ENCODE measurements around the gene NTM.

The NTM gene

DNA sequence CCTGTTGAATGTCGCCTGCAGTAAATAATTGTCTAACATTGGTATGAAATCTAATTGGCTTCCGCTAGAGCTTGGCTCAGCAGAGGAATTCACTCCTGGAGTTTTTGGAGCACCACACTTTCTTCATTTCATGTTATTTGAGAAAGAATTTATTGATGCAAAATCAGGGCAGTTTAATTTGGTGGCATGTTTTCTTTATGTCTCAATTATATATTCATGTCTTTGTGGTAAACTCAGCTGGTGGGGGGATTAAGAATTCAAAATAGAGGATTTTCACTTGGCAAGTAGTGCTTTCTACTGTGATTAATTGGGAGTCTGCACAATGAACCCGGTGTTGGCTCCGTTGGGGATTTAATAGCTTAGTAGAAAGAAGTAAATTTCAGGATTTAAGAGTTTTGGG, 784.4 kb downstream of the NTM start:
- in situ Hi-C loops (cut with MboI; ENCODE audit: low sequenced_read_pairs), result no loop called here

DNA sequence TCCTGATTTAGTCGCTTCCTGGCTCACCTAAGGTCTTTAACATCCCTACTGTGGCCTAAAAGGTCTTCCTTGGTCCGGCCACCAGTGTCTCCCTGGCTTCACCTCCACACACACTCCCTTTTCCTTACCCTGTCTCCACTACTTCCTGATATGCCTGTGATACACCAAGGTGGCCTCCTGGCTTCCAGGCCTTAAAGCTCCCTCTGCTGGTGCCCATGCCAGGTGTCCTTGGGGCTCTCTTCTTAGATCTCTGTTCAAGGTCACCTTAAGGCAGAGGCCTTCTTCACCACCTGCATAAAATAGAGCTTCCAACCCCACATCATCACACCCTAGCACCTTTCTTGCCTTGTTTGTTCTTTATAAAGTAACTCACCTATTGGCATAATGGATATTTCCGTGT, 787.7 kb downstream of the NTM start:
- in situ Hi-C loops (cut with MboI; ENCODE audit: low sequenced_read_pairs), result no loop called here

DNA sequence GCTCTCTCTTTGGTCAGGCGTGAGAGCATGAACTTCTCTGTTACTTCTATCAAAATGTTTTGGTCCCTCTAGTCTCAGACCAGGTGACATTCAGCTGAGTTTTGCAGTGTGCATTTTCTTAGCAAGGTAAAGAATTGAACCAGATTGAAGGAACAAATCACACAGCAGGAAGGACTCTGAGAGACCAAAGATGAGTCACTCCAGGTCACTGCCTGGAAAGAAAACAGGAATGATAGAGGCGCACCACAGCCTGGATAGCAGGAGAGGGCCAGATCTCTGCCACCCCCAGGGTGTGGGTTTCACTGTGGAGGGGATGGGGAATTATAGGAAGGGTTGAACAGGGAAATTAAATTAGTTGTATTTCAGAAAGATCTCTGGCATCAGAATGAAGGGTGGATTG, 788.3 kb downstream of the NTM start:
- in situ Hi-C loops (cut with MboI; ENCODE audit: low sequenced_read_pairs), result no loop called here

DNA sequence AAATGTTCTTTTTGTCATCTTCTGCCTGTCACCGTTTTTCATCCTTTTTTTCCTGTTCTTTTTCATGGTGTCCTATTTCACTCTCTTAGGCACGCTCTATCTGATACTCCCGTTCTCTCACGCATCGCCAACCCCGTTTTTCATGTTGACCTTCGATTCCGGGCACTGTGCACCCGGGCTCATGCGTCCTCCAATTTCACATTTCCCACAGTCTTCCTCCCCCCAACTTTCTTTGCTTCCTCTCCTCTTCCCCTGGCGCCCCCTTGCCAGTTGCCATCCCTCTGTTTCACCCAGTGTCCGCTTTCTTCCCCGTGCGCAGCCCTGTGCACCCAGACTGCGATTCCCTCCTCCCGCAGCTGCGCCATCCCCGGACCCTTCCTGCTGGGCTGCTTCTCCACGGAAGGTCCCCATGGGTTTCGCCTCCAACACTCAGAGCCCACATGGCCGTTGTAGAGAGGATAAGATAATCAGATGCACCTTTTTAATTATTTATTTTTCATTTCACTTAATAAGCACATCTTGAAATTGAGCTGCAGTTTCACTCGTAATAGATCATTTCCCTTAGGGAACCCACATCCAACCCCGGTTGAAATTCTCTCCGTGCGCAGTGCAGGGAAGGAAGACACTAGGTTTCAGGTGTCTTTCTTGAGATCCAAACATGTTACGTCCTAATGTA, 791.1 kb downstream of the NTM start:
- in situ Hi-C loops (cut with MboI; ENCODE audit: low sequenced_read_pairs), result no loop called here

DNA sequence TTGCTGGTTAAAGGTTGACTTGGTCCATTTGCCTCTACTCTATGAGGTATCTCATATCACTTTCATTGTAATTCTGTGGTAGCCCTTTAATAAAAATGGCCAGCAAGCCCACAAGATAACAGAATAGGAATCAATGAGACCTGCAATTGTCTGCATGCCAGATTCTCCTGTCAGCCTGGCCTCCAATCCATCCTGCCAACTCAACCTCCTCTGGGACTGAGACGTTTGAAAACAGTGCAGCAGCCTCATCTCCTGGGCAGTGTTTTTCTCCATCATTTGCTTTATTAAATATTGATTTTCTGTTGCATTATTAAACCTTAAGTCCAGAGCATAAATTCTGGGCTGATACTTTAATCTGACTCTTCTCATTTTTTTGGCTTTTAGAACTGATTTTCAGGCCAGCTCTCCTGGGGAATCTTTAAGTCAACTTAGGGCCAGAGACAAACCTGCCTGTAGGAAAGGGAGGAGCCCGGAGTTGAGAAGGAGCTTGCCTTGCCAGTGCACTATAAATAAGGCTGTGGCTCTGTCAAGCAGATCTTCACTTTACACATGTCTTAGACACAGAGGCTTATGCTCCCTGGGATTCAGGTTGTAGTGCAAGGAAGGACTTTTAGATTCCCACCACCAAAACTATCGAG, 798.0 kb downstream of the NTM start:
- in situ Hi-C loops (cut with MboI; ENCODE audit: low sequenced_read_pairs), result no loop called here

DNA sequence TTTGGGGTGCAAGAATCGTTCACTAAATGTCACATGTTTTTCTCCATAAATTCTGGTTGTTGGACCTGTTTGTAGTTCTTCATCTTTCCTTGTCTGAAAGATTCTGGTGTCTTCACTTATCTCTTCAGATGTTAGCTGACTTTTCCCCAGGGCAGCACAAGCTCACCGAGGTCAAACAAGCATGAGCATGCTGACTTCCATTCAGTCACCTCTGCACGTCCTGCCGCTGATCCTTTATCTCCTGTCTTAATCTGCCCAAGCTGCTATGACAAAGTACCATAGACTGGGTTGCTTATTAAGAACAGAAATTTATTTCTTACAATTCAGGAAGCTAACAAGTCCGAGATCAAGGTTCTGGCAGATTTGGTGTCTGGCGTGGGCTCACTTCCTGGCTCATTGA, 800.6 kb downstream of the NTM start:
- in situ Hi-C loops (cut with MboI; ENCODE audit: low sequenced_read_pairs), result no loop called here

DNA sequence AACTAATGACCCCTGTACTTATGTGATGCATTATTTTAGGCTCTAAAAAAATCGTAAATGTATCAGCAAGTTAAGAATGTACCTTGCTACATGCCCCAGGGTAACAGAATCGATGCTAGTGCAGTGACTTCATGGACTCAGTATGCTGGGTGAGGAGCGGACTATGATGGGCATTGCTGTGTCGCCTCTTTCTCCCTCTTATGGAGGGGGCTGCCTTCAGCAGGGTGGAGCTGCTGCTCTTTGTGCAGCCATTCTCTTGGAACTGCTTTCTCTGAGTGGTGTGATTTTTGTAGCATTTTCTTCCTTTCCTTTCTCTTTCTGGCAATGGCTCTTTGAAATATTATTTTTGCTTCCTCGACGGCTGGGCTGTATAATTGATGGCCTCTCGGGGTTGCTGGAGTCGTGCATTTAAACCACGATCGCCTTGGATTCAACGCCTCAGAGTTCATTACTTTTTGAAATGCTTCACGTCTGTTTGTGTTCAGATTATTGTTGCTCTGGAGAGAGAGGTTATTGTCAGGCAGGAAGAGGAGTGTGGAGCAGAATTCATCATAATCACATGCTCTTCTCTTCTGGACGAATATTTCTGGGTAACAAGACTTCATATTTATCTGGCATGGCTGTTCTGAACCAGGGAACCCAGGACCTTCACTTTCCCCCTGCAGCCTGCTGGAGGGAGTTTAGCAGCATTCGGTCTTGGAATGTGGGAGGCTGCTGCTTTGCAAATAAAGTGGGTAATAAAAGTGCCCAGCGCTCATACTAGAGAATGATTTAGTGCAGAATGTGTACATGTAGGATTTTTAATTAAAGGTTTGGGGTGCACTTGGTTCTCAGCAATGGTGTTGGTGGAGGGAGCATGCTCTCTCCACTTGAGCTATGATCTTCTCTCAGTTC, 804.2 kb downstream of the NTM start:
- in situ Hi-C loops (cut with MboI; ENCODE audit: low sequenced_read_pairs), result no loop called here

DNA sequence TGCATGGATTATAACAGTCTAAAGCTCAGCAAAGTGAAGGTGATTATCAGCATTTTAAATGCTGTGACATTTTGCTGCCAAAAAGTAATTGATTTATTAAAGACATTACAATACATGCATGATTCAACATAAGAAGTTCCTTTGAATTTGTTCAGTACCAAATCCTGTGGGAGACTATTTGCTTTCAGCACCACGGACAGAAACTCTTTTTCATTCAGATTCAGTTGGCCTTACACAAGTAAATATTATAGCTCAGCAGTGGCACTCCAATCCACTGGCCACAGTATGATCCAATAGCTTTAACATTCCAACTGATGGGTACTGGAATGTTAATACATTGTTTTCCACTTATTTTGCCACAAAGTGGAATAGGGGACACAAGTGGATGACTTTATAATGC, 806.7 kb downstream of the NTM start:
- in situ Hi-C loops (cut with MboI; ENCODE audit: low sequenced_read_pairs), result no loop called here

DNA sequence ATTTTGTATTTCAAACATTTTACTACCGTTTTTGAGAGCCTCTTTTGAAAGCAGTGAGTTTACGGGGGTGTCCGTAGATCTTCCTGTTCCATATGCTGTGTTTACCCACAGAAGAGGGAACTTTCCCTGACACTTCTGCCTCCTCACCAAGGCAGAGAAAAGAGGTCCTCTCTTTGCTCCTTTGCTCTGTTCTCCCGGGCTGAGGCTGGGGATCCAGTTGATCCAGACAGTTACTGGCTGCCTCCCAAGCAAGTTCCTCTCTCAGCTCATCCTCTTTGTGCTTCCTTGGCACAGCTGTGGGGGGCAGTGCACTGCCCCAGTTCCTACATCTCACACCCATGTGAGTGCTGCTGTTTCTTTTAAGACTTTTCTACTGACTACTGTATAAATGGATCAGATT, 813.7 kb downstream of the NTM start:
- in situ Hi-C loops (cut with MboI; ENCODE audit: low sequenced_read_pairs), result no loop called here

DNA sequence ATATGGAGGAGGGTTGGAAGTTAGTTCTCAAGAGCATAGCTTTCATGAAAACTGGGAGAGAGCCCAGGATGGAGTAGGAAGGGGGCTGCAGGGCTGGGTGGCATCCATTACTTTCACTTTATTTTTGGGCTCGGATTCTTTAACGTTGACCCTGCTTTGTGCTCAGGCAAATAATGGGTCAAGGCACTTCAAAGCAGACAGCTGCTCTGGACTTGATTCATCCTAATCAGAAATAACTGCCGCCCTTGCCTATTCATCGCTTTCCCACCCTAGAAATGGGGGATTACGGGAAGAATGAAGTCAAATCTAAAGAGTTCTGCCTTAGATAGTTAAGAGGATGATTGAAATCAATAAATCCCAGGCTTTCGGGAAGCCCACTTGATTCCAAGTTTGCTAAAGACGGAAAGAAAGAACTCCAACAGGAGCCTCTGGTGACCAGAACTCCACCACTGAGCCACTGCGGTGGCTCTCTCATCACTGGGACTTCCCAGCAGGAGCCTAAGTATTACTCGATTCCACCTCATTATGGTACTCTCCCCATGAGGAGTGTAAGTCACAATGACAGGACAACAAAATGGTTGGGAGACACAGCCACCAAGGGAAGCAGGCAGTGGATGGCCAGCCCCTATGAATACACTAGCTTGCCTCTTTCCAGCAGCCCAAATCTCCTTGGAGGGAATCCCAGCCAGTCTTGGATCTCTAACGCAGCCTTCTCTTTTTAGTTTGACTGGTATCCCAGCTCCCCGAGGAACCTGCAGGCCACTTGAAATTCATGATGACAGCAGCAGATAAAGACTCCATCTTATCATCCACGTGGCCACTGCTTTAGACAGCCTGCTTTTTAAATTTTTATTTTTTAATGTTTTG, 815.5 kb downstream of the NTM start:
- in situ Hi-C loops (cut with MboI; ENCODE audit: low sequenced_read_pairs), result no loop called here

DNA sequence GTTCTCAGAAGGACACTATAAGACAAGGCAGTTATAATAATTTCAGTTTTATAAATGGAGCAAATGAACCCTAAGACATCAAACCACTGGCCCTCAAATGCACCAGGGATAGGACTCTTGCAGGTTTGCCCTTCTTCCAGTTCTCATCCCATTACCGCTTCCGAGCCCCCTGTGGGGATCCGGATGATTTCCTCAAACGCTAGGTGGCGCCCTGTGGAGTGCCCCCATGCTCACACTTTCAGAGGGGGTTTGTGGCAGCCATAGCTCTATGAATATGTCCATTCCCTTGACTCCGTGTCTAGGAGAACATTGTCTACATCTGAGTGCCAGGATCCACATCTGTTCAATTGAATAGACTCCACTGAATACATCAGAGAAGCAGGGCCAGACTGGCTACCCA, 816.3 kb downstream of the NTM start:
- in situ Hi-C loops (cut with MboI; ENCODE audit: low sequenced_read_pairs), result no loop called here

DNA sequence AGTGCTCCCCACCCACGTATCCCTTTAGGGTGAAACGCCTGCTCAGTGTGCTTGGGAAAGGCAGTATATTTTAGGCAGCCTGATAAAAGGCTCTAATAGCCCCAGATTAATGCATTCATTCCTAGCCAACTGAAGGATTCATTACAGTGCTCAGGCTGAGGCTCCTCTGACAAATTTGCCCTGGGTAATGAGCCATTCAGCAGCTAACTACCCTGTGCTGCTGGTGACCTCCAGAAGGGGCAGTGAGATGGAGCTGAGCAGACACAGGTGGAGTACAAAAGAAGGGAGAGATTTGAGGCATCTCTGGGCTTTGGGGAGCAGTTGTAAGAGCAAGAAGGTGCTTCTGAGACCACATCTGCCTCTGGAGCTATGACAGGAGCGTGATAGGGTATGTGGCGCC, 817.0 kb downstream of the NTM start:
- in situ Hi-C loops (cut with MboI; ENCODE audit: low sequenced_read_pairs), result no loop called here

DNA sequence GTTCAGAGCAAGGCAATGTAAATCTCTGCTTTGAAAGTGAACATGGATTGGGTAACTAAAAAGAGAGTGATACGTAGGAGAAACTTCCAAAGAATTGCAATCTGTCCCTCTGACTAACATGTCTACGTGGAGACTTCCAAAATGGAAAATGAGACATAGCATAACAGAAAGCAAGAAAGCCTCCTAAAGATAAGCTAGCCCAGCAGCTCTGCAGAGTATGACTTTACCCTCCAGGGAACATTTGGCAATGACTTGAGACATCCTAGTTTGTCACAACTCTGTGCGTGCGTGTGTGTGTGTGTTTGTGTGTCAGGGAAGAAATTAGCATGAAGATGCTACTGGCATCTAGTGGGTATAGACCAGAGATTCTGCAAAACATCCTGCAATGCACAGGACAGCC, 817.4 kb downstream of the NTM start:
- in situ Hi-C loops (cut with MboI; ENCODE audit: low sequenced_read_pairs), result no loop called here

DNA sequence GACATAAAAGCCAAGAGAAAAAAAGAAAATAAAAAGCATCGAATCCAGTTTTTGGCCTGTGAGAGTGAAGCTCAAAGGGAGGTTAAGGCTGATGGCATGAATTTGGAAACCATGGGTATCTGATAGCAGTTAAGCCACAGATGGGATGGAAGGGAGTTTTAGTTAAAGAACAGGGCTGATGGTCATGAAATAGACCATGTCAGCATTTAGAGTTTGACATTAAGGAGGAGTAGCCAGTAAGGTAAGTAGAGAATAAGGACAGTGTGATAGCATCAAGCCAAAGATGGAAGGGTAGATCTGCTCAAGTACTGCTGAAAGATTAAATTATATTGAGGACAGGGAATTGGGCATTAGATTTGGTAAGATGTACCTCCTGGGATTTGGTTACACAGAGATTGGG, 826.5 kb downstream of the NTM start:
- in situ Hi-C loops (cut with MboI; ENCODE audit: low sequenced_read_pairs), result no loop called here

DNA sequence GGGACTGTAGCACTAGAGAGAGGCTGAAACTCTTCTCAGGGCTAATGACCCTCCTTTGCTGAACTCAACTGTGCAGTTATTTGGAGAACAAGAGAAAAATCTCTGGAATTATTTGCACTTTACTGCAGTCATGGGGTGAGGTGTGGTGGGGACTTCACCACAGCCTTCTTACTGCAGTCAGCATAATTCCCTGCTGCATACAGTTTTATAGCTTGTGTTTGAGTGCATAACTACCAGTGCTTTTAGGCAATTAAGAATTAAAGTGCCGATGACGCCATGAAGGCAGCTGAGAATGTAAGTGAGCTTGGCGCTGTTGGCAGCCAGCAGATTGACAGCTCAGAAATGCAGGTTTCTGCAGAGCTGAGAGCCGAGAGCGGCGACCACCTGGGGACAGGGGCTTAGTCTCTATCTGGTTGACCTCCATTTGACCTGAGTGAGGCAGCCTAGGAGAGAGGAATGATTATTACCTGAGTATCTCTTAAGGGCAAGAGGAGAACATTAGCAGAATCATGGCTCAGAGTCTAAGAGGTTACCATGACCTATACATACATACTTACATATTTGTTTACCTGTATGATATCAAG, 830.0 kb downstream of the NTM start:
- in situ Hi-C loops (cut with MboI; ENCODE audit: low sequenced_read_pairs), result no loop called here

DNA sequence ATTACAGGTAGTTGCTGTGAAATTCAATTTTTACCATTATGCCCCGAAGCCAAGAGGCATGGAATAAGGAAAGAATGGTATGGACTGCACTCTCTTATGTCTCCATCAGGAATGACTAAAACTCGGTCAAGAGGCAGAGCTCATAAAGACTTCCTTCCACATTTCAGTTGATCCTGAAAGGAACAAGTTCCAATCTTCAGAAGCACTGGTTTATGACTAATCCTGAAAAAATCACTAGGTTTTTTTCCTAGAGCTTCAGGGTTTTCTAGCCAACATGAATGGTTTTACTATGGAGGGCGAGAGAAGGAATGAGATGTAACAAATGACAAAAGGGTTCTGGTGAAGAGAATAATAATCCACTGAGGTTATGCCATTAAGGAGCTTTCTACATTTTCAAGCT, 832.2 kb downstream of the NTM start:
- in situ Hi-C loops (cut with MboI; ENCODE audit: low sequenced_read_pairs), result no loop called here

DNA sequence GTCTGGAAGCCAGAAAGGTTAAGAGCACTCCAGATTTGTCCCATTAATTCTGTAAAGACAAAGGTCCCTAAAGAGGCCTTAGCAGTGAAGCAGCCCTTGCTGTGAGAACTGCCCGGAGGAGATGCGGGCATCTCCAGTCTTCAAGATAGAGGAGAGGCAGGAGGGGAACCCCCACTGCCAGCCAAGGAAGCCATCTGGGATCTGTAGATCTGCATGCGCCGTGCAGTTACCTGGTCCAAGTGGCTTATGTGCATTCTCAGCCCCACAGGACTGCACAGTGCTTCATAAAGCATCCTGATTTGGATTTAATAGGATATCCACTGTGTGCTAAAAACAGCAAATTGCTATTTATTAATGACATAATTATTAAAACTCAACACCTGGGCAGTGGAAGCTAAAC, 834.6 kb downstream of the NTM start:
- in situ Hi-C loops (cut with MboI; ENCODE audit: low sequenced_read_pairs), result no loop called here

DNA sequence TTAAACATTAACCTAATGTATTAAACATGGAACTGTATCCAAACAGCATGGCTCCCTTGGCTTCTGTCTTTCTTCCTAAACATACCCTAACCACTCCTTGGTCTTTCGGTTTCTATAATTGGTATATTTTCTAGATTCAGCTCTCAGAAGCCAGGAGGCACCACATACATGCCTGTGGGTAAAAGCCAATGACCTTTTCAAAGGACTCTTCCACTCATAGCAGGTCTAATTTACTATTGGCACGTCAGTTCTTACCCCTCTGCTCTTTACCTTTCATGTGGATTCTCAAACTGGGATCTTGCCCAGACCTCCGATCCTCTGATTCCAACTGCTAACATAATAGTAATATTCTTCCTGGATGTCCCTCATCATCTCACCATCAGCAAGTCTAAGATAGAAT, 835.1 kb downstream of the NTM start:
- in situ Hi-C loops (cut with MboI; ENCODE audit: low sequenced_read_pairs), result no loop called here

DNA sequence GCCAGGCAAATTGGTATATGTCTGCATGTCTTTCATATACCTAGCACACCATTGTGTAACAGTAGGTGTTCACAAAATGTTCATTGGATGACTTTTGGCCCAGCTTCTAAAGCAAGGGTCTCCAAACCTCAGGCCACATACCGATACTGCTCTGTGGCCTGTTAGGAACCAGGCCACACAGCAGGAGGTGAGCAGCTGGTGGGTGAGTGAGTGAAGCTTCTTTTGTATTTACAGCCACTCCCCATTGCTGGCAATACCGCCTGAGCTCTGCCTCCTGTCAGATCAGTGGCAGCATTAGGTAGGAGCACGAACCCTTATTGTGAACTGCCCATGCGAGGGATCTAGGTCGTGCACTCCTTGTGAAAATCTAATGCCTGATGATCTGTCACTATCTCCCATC, 836.6 kb downstream of the NTM start:
- in situ Hi-C loops (cut with MboI; ENCODE audit: low sequenced_read_pairs), result no loop called here

DNA sequence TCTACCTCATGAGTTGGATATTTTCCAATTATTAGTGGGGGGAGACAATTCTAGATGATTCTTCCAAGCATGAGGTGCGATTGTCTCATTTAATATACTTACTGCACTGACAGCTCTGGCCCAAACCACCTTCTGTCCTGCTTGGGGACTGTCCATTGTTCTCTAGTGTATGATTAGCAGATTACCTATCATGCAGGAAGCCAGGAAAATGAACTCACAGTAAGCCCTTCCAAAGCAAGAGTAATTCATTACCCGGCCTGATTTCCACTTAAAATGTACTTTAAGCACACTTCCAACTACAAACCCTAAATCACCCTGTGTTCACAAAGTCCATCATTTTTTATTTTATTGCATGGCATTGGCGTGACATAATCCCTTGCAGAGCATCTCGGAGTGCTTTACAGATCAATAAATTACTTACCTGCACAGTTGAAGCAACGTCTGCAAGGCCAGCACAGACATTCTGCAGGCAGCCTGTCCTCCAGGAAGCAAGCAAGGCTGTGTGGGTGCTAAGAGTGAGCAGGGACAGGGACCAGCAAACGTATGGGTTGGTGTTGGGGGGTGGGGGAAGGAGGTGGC, 838.2 kb downstream of the NTM start:
- in situ Hi-C loops (cut with MboI; ENCODE audit: low sequenced_read_pairs), result no loop called here
